HepG2 (cell line): ENCODE data around the gene RNF13. TPM values are rescaled to one million over a fixed set of nuclear protein-coding genes. Genes with fewer than 3 reads are reported as not detected.
A peak's percentile ranks its signal among the peaks of the same experiment; 100 is the strongest.

ENCODE experiments used
- CBX2 ChIP-seq, 2 experiments: fragments of 200-600 bp in 1 of 2; sonication (generic); formaldehyde crosslinking in 1 of 2; IDR thresholded peaks; 2 replicates each; pipeline versions ENCODE4 v1.7.0 to v1.8.1; 2018 to 2022; ENCODE audit warnings: low read depth in 2 of 2, low read length in 1 of 2, mild to moderate bottlenecking in 1 of 2, missing genetic modification reagents in 1 of 2
- E2F2 ChIP-seq: sonication (generic); formaldehyde crosslinking; IDR thresholded peaks from 2 replicates; pipeline ENCODE4 v1.4.0; 2020; ENCODE audit warnings: missing genetic modification reagents, borderline replicate concordance
- ELF4 ChIP-seq: sonication (generic); formaldehyde crosslinking; IDR thresholded peaks from 2 replicates; pipeline ENCODE4 v1.5.0; 2020; ENCODE audit warnings: missing genetic modification reagents, mild to moderate bottlenecking, moderate library complexity, borderline replicate concordance
- GPN1 ChIP-seq: sonication (generic); formaldehyde crosslinking; IDR thresholded peaks from 2 replicates; pipeline ENCODE4 v1.5.1; 2020; ENCODE audit warnings: missing genetic modification reagents, borderline replicate concordance
- GTF3A ChIP-seq: sonication (generic); formaldehyde crosslinking; conservative IDR thresholded peaks from 2 replicates; pipeline ENCODE4 v1.4.0; 2020; ENCODE audit warnings: mild to moderate bottlenecking, missing genetic modification reagents
- HOXA5 ChIP-seq: sonication (generic); formaldehyde crosslinking; IDR thresholded peaks from 2 replicates; pipeline ENCODE4 v1.4.0; 2020; ENCODE audit warnings: missing genetic modification reagents
- NBN ChIP-seq: fragments of 450-650 bp; conservative IDR thresholded peaks from 2 replicates; pipeline ENCODE4 v1.6.1; 2017
- NFYC ChIP-seq: IDR thresholded peaks from 2 replicates; pipeline ENCODE4 v1.6.1; 2016; ENCODE audit warnings: missing genetic modification reagents, missing compliant biosample characterization
- PCBP2 ChIP-seq: fragments of 200-400 bp; formaldehyde crosslinking; optimal IDR thresholded peaks from 2 replicates; pipeline ENCODE3; 2018; ENCODE audit warnings: low read length, low read depth; ENCODE audit not compliant: poor library complexity, severe bottlenecking
- RBFOX2 ChIP-seq: fragments of 200-400 bp; formaldehyde crosslinking; IDR thresholded peaks from 2 replicates; pipeline ENCODE4 v1.6.1; 2017; ENCODE audit warnings: low read depth, mild to moderate bottlenecking, low read length
- TAF1 ChIP-seq: sonication (generic); formaldehyde crosslinking; IDR thresholded peaks from 2 replicates; pipeline ENCODE4 v1.4.0; 2020; ENCODE audit warnings: missing genetic modification reagents
- TCF12 ChIP-seq, 2 experiments: fragments of 450-650 bp in 1 of 2; sonication (generic) in 1 of 2; formaldehyde crosslinking in 1 of 2; IDR thresholded peaks; 2 replicates each; pipeline versions ENCODE4 v1.6.1 to v1.8.0; 2017 to 2022; ENCODE audit warnings: antibody characterized with exemption in 1 of 2, mild to moderate bottlenecking in 1 of 2, missing genetic modification reagents in 1 of 2, moderate library complexity in 1 of 2
- TMF1 ChIP-seq: sonication (generic); formaldehyde crosslinking; IDR thresholded peaks from 2 replicates; pipeline ENCODE4 v1.8.1; 2022; ENCODE audit warnings: low read depth, missing genetic modification reagents
- UBTF ChIP-seq: sonication (generic); formaldehyde crosslinking; IDR thresholded peaks from 2 replicates; pipeline ENCODE4 v1.4.0; 2020; ENCODE audit warnings: mild to moderate bottlenecking, missing genetic modification reagents
- ZNF12 ChIP-seq: sonication (generic); formaldehyde crosslinking; IDR thresholded peaks from 2 replicates; pipeline ENCODE4 v1.5.0; 2020; ENCODE audit warnings: missing genetic modification reagents
- ZNF234 ChIP-seq: sonication (generic); formaldehyde crosslinking; conservative IDR thresholded peaks from 2 replicates; pipeline ENCODE4 v1.5.1; 2020; ENCODE audit warnings: mild to moderate bottlenecking, missing genetic modification reagents
- ZNF280D ChIP-seq: sonication (generic); formaldehyde crosslinking; IDR thresholded peaks from 2 replicates; pipeline ENCODE4 v1.5.1; 2020; ENCODE audit warnings: mild to moderate bottlenecking, missing genetic modification reagents
- ZNF570 ChIP-seq: sonication (generic); formaldehyde crosslinking; IDR thresholded peaks from 2 replicates; pipeline ENCODE4 v1.4.0; 2020; ENCODE audit warnings: mild to moderate bottlenecking, missing genetic modification reagents, borderline replicate concordance
- ZNF574 ChIP-seq: sonication (generic); formaldehyde crosslinking; IDR thresholded peaks from 2 replicates; pipeline ENCODE4 v1.4.0; 2020; ENCODE audit warnings: missing genetic modification reagents
- polyA plus RNA-seq, 8 experiments: library from polyadenylated mRNA; depleted of rRNA in 3 of 8; stranded (reverse) in 7 of 8; unstranded in 1 of 8; fragments of >200 nt; fragmentation: Illumina TruSeq in 4 of 8; extraction: Trizol in 4 of 8; gene quantifications; 2 replicates each; pipeline versions ENCODE4 v1.2.1 to v1.2.3, GENCODE V29; 2011 to 2016; ENCODE audit warnings: low read depth in 4 of 8, missing spikeins in 1 of 8, mixed read lengths in 1 of 8; ENCODE audit not compliant: insufficient read depth in 1 of 8
- total RNA-seq, 5 experiments: library from RNA; depleted of rRNA; stranded (reverse); fragments of >200 nt; fragmentation: Illumina TruSeq; extraction: Trizol; gene quantifications; 2 replicates each; pipeline ENCODE4 v1.2.3, GENCODE V29; 2016; ENCODE audit warnings: low read depth in 1 of 5

The RNF13 gene
- total and polyA plus RNA-seq, 2 of the 13 experiments (the other 11 are each of a cell fraction or from before 2014, with no cell fraction given) = 39.8 to 46.0 TPM

GRCh38 chr3:149970716-149971402, 157.8 kb downstream of the RNF13 start, which contains the start of gene PFN2 (continued):
- TF ChIP-seq E2F2 (CRISPR knock-in tag) (no peak), ZNF12 (no peak), PCBP2 (no peak), TCF12 (IDR thresholded peaks at IDR 0.05) (no peak), TCF12 (CRISPR knock-in tag; IDR thresholded peaks at IDR 0.05) (0 out of 2 replicates have a peak, but pooled peaks have one; percentile 34), NFYC (no peak), TAF1 (CRISPR knock-in tag) (peak; percentile 62; the same call in 1 of the 2 replicates), GTF3A (CRISPR knock-in tag) (0 out of 2 replicates have a peak, but pooled peaks have one; percentile 69), ZNF574 (CRISPR knock-in tag) (peak; percentile 72), ZNF234 (CRISPR knock-in tag) (peak; percentile 82; the same call in 1 of the 2 replicates), ELF4 (CRISPR knock-in tag) (no peak), CBX2 (IDR thresholded peaks at IDR 0.05; ENCODE audit: low read depth, low read length) (no peak), CBX2 (CRISPR knock-in tag; IDR thresholded peaks at IDR 0.05; ENCODE audit: low read depth) (no peak), GPN1 (CRISPR knock-in tag) (no peak), UBTF (CRISPR knock-in tag) (peak; percentile 90; the same call in 1 of the 2 replicates), NBN (no peak), TMF1 (peak; percentile 82; the same call in 1 of the 2 replicates), HOXA5 (CRISPR knock-in tag) (0 out of 2 replicates have a peak, but pooled peaks have one; percentile 18), ZNF570 (CRISPR knock-in tag) (no peak), ZNF280D (CRISPR knock-in tag) (no peak), RBFOX2 (peak; percentile 81)
